Calu3 (cell line): ENCODE results near the gene AP1S2. TPM values are rescaled to one million over a fixed set of nuclear protein-coding genes. Genes with fewer than 3 reads are reported as not detected.

ENCODE experiments used
- BruUV-seq: library from RNA; stranded (reverse); fragments of 400-500 nt; replicated peaks from 2 replicates; lab custom pipeline; 2021; lab: Mats Ljungman, UMichigan
- CTCF ChIA-PET: fragments of 300-600 bp; sonication (Branson Sonifier 250); formaldehyde crosslinking; loops from one replicate; lab custom pipeline; 2022; ENCODE audit warnings: antibody characterized with exemption; lab: Charles Lee
- DNase-seq: peaks from one replicate; pipeline ENCODE4 v3.0.0; 2022
- H3K27ac Mint-ChIP-seq: one replicate; pipeline ENCODE4 v1.8.0; 2022; ENCODE audit warnings: mixed read lengths; ENCODE audit not compliant: unreplicated experiment
- H3K27me3 Mint-ChIP-seq: one replicate; pipeline ENCODE4 v1.8.0; 2022; ENCODE audit warnings: mixed read lengths; ENCODE audit not compliant: unreplicated experiment
- H3K36me3 Mint-ChIP-seq: one replicate; pipeline ENCODE4 v1.8.0; 2022; ENCODE audit warnings: mild to moderate bottlenecking, moderate library complexity, mixed read lengths; ENCODE audit not compliant: insufficient read depth, unreplicated experiment
- H3K4me1 Mint-ChIP-seq: one replicate; pipeline ENCODE4 v1.8.0; 2022; ENCODE audit warnings: mild to moderate bottlenecking, low read depth, mixed read lengths; ENCODE audit not compliant: unreplicated experiment
- H3K4me3 Mint-ChIP-seq: one replicate; pipeline ENCODE4 v1.8.0; 2022; ENCODE audit warnings: mild to moderate bottlenecking, low read depth, moderate library complexity, mixed read lengths; ENCODE audit not compliant: unreplicated experiment
- H3K9me3 Mint-ChIP-seq: one replicate; pipeline ENCODE4 v1.8.0; 2022; ENCODE audit warnings: low read depth, mixed read lengths; ENCODE audit not compliant: unreplicated experiment
- intact Hi-C: fragments of 100-400 bp; cut with micrococcal nuclease; formaldehyde crosslinking; loops from one replicate; pipeline ENCODE4 v1.10.0; 2022; ENCODE audit not compliant: unreplicated experiment
- total RNA-seq: library from RNA; stranded (reverse); gene quantifications from 2 replicates; pipeline ENCODE4 v1.2.3, GENCODE V29; 2022
- TF ChIP-seq, protein P1 (sequence below): fragments of 200-600 bp; IDR thresholded peaks from one replicate; pipeline ENCODE4 v1.8.0; 2022; ENCODE audit warnings: antibody characterized with exemption; ENCODE audit not compliant: unreplicated experiment

AP1S2 gene
- total RNA-seq, 1 experiment from 2014 or later, result 57.5 TPM

DNA sequence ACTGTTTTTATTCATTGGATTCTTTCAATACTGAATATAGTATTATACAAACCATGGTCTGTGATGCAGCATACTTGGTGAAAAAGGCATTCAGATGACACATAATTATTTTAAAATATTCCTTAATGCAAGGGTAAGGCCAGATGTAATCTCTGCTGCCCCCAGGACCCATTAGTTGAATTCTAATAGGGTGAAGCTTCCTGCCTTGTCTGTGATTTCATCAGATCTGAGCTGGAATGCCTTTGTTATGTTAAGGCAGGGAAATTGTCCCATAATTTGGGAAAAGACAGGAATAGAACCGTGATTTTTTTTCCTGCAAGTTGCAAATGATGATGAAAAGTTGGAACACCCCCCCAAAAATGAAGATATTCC lies 38.2 kb downstream of the AP1S2 start:
- Mint-ChIP-seq H3K4me1 (no peaks in the 10 kb centered on the region), H3K27me3 (no peaks in the 10 kb centered on the region), H3K9me3 (no peaks in the 10 kb centered on the region), H3K27ac (no peak overlapping the region), H3K36me3 (peaks cover 7% of the 10 kb centered on the region), H3K4me3 (no peak overlapping the region)
- no peak for DNase-seq
- intact Hi-C loops, result loop anchor here (10.0 kb wide), 2 partner anchors 132 to 158 kb away; no protein-coding TSS in a partner anchor
- no TSS peak for BruUV-seq
- TF ChIP-seq, protein P1, sequence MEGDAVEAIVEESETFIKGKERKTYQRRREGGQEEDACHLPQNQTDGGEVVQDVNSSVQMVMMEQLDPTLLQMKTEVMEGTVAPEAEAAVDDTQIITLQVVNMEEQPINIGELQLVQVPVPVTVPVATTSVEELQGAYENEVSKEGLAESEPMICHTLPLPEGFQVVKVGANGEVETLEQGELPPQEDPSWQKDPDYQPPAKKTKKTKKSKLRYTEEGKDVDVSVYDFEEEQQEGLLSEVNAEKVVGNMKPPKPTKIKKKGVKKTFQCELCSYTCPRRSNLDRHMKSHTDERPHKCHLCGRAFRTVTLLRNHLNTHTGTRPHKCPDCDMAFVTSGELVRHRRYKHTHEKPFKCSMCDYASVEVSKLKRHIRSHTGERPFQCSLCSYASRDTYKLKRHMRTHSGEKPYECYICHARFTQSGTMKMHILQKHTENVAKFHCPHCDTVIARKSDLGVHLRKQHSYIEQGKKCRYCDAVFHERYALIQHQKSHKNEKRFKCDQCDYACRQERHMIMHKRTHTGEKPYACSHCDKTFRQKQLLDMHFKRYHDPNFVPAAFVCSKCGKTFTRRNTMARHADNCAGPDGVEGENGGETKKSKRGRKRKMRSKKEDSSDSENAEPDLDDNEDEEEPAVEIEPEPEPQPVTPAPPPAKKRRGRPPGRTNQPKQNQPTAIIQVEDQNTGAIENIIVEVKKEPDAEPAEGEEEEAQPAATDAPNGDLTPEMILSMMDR, result no peak
- CTCF ChIA-PET, result interaction anchor here (0.5 to 1.0 kb wide), 3 partner anchors 27 to 743 kb away, joined by 3 read pairs; no protein-coding TSS in a partner anchor

GRCh38 chrX:15815779-15816437 lies 38.7 kb downstream of the AP1S2 start:
- no peaks in the 10 kb centered on the region for H3K4me1 Mint-ChIP-seq
- TF ChIP-seq, protein P1, result peak; percentile 28
- BruUV-seq, result no TSS peak
- CTCF ChIA-PET, result interaction anchor here (0.5 to 1.0 kb wide), 3 partner anchors 27 to 743 kb away, joined by 3 read pairs; no protein-coding TSS in a partner anchor
- intact Hi-C loops, result loop anchor here (10.0 kb wide), 2 partner anchors 131 to 159 kb away; no protein-coding TSS in a partner anchor
- no peak overlapping the region for H3K4me3 Mint-ChIP-seq
- no peaks in the 10 kb centered on the region for H3K27me3 Mint-ChIP-seq
- H3K9me3 Mint-ChIP-seq, result no peaks in the 10 kb centered on the region
- H3K36me3 Mint-ChIP-seq, result peaks cover 5% of the 10 kb centered on the region
- H3K27ac Mint-ChIP-seq, result no peak overlapping the region
- peak; percentile 31 for DNase-seq

DNA sequence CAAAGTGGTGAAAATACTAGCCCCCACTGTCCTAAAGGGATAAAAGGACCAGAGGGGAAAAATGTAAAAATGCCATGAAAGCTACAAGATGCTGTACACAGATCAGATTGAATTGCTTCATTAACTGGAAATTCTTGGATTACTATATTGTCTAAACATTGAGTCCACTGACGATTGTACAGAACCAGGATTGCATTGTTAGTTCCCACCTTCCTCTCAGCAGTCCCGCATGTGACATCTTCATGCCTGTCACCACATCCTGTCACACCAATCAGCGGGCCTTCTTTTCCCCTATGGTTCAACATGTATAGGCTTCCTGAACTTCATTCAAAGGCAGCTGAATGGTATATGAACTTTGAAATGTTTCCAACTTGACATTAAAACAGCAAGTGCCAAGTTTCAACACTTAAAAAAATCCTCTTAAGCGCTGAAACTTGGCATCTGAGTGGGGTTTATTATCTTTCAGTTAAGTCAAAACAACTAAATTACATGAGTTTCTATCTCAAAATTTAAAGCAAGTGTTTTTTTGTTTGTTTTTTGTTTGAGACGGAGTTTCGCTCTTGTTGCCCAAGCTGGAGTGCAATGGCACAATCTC lies 39.7 kb downstream of the AP1S2 start:
- TF ChIP-seq, protein P1, result no peak
- Mint-ChIP-seq H3K27me3 (no peaks in the 10 kb centered on the region), H3K4me1 (no peaks in the 10 kb centered on the region), H3K27ac (no peak overlapping the region), H3K4me3 (no peak overlapping the region), H3K9me3 (no peaks in the 10 kb centered on the region), H3K36me3 (no peaks in the 10 kb centered on the region)
- no peak for DNase-seq
- BruUV-seq, result no TSS peak
- intact Hi-C loops, result loop anchor here (10.0 kb wide), 2 partner anchors 130 to 160 kb away; no protein-coding TSS in a partner anchor
- CTCF ChIA-PET, result no interaction called here

GRCh38 chrX:15813416-15813815 lies 41.2 kb downstream of the AP1S2 start:
- CTCF ChIA-PET, result no interaction called here
- intact Hi-C loops, result loop anchor here (10.0 kb wide), 2 partner anchors 129 to 161 kb away; no protein-coding TSS in a partner anchor
- Mint-ChIP-seq H3K4me1 (no peaks in the 10 kb centered on the region), H3K27ac (no peak overlapping the region), H3K4me3 (no peak overlapping the region), H3K27me3 (no peaks in the 10 kb centered on the region), H3K36me3 (no peaks in the 10 kb centered on the region), H3K9me3 (no peaks in the 10 kb centered on the region)
- no peak for DNase-seq
- TF ChIP-seq, protein P1, result no peak
- BruUV-seq, result no TSS peak
